Stimulated activated CD8-positive, alpha-beta memory T cell treated with anti-CD3 and anti-CD28 coated beads, Interleukin-4, amount 100 ng/mL, for 24 hours (primary cell): Measurements from ENCODE around the gene ARMH1.
A peak's percentile ranks its signal among the peaks of the same experiment; 100 is the strongest.
"Not testable (repeated sequence)": the region's sequence is repeated elsewhere in the genome, so short reads cannot be mapped to it uniquely, and the experiment has no call there.

Experiments used
- DNase-seq: peaks from one replicate; pipeline ENCODE4 v3.0.0-alpha.2; 2020; ENCODE audit warnings: low read depth

Gene ARMH1

GRCh38 chr1:44644806-44645205 is 29.7 kb upstream of the ARMH1 start:
- DNase-seq: no peak

GRCh38 chr1:44645476-44646244 is 28.9 kb upstream of the ARMH1 start:
- no peak for DNase-seq

- DNase-seq: no peak
These were observed 28.0 kb upstream of the ARMH1 start for GRCh38 chr1:44646261-44647110.

- no peak for DNase-seq
These were observed 26.6 kb upstream of the ARMH1 start for GRCh38 chr1:44647896-44648295.

GRCh38 chr1:44648529-44649250 is 25.8 kb upstream of the ARMH1 start:
- no peak for DNase-seq

- DNase-seq: no peak
These were observed 24.7 kb upstream of the ARMH1 start for GRCh38 chr1:44649788-44650158.

GRCh38 chr1:44650159-44650831 is 24.2 kb upstream of the ARMH1 start:
- no peak for DNase-seq

GRCh38 chr1:44651069-44651468 is 23.4 kb upstream of the ARMH1 start:
- no peak for DNase-seq

- peak; percentile 66 for DNase-seq
These were observed 21.9 kb upstream of the ARMH1 start for GRCh38 chr1:44652445-44653106.

GRCh38 chr1:44653107-44653964 is 21.2 kb upstream of the ARMH1 start:
- no peak for DNase-seq

- DNase-seq: no peak
These were observed 19.8 kb upstream of the ARMH1 start for GRCh38 chr1:44654621-44655187.

- DNase-seq: no peak
These were observed 18.9 kb upstream of the ARMH1 start for GRCh38 chr1:44655609-44656008.

- DNase-seq: no peak
These were observed 14.9 kb upstream of the ARMH1 start for GRCh38 chr1:44659566-44659965.

GRCh38 chr1:44660176-44660575 is 14.3 kb upstream of the ARMH1 start:
- DNase-seq: no peak

- no peak for DNase-seq
These were observed 12.5 kb upstream of the ARMH1 start for GRCh38 chr1:44661781-44662682.

- no peak for DNase-seq
These were observed 11.9 kb upstream of the ARMH1 start for GRCh38 chr1:44662683-44663030.

- DNase-seq: no peak
These were observed 11.1 kb upstream of the ARMH1 start for GRCh38 chr1:44663417-44663816.

- DNase-seq: peak; percentile 33
These were observed 9.7 kb upstream of the ARMH1 start for GRCh38 chr1:44664730-44665370.

- DNase-seq: not testable (repeated sequence)
These were observed 7.8 kb upstream of the ARMH1 start for GRCh38 chr1:44666719-44667118.
